ENCODE measurements around the gene SLC6A11.

SLC6A11 gene

GRCh38 chr3:10816019-10816862 lies at the start of gene SLC6A11:
Gene SLC6A11 (plus strand): TSS chr3:10816228. CDS start chr3:10816266, 38 bp downstream.
- peak; percentile 86 for DNase-seq (ENCODE audit: low spot score)

GRCh38 chr3:10768708-10769394 lies 47.2 kb upstream of the SLC6A11 start:
- no peak for DNase-seq (ENCODE audit: low spot score)

- DNase-seq (ENCODE audit: low spot score), result no peak
Observed at GRCh38 chr3:10770547-10770946, 45.5 kb upstream of the SLC6A11 start.

GRCh38 chr3:10770981-10771380 lies 45.0 kb upstream of the SLC6A11 start:
- no peak for DNase-seq (ENCODE audit: low spot score)

- no peak for DNase-seq (ENCODE audit: low spot score)
Observed at GRCh38 chr3:10771486-10772270, 44.4 kb upstream of the SLC6A11 start.

GRCh38 chr3:10772271-10773161 lies 43.5 kb upstream of the SLC6A11 start:
- peak; percentile 64 for DNase-seq (ENCODE audit: low spot score)

GRCh38 chr3:10774129-10774670 lies 41.8 kb upstream of the SLC6A11 start:
- no peak for DNase-seq (ENCODE audit: low spot score)

- DNase-seq (ENCODE audit: low spot score), result no peak
Observed at GRCh38 chr3:10774825-10775224, 41.2 kb upstream of the SLC6A11 start.

GRCh38 chr3:10775259-10775658 lies 40.8 kb upstream of the SLC6A11 start:
- DNase-seq (ENCODE audit: low spot score), result no peak

GRCh38 chr3:10775828-10776227 lies 40.2 kb upstream of the SLC6A11 start:
- DNase-seq (ENCODE audit: low spot score), result no peak

GRCh38 chr3:10777627-10778026 lies 38.4 kb upstream of the SLC6A11 start:
- DNase-seq (ENCODE audit: low spot score), result no peak

- DNase-seq (ENCODE audit: low spot score), result no peak
Observed at GRCh38 chr3:10778492-10779292, 37.3 kb upstream of the SLC6A11 start.

GRCh38 chr3:10779293-10779805 lies 36.7 kb upstream of the SLC6A11 start:
- DNase-seq (ENCODE audit: low spot score), result no peak

GRCh38 chr3:10780243-10780642 lies 35.8 kb upstream of the SLC6A11 start:
- no peak for DNase-seq (ENCODE audit: low spot score)

GRCh38 chr3:10780922-10781321 lies 35.1 kb upstream of the SLC6A11 start:
- no peak for DNase-seq (ENCODE audit: low spot score)

- DNase-seq (ENCODE audit: low spot score), result no peak
Observed at GRCh38 chr3:10781981-10782380, 34.0 kb upstream of the SLC6A11 start.

- peak; percentile 49 for DNase-seq (ENCODE audit: low spot score)
Observed at GRCh38 chr3:10783360-10784351, 32.4 kb upstream of the SLC6A11 start.

GRCh38 chr3:10786640-10787039 lies 29.4 kb upstream of the SLC6A11 start:
- no peak for DNase-seq (ENCODE audit: low spot score)

GRCh38 chr3:10788451-10788850 lies 27.6 kb upstream of the SLC6A11 start:
- no peak for DNase-seq (ENCODE audit: low spot score)
